ENCODE results near the gene KRTAP4-11. TPM values are rescaled to one million over a fixed set of nuclear protein-coding genes. Genes with fewer than 3 reads are reported as not detected.
"Not testable (repeated sequence)": the region's sequence is repeated elsewhere in the genome, so short reads cannot be mapped to it uniquely, and the experiment has no call there.

KRTAP4-11 gene
- total RNA-seq, 1 experiment from 2014 or later = not detected

GRCh38 chr17:41148971-41149651, 30.9 kb upstream of the KRTAP4-11 start:
- not testable (repeated sequence) for DNase-seq (ENCODE audit: low read depth, low spot score)

GRCh38 chr17:41147531-41148204, 29.5 kb upstream of the KRTAP4-11 start:
- ChIA-PET CTCF (no interaction called here), POLR2A (no interaction called here)
- in situ Hi-C loops (cut with HindIII; ENCODE audit: low pct_unique_long_range_greater_than_20kb, low sequenced_read_pairs) = no loop called here
- intact Hi-C loops (cut with micrococcal nuclease; ENCODE audit: unreplicated experiment) = no loop called here
- H3K36me3 ChIP-seq (ENCODE audit: control insufficient read depth, insufficient read depth, low read length) = no peaks in the 10 kb centered on the region
- DNase-seq (ENCODE audit: low read depth, low spot score) (no peak), ATAC-seq (no peak)
- no TSS peak for BruUV-seq (replicated peaks)
- H3K4me3 ChIP-seq (ENCODE audit: low read depth in 2 of 2, low read length in 2 of 2) = no peak overlapping the region
- H3K9me3 ChIP-seq (ENCODE audit: control insufficient read depth, insufficient read depth, low read depth, low read length) = no peaks in the 10 kb centered on the region
- H3K4me1 ChIP-seq (ENCODE audit: control insufficient read depth, insufficient read depth, low read length) = no peaks in the 10 kb centered on the region
- no peak overlapping the region for H3K27ac ChIP-seq (ENCODE audit: low read length)
- H3K27me3 ChIP-seq (ENCODE audit: control insufficient read depth, insufficient read depth, low read length) = no peaks in the 10 kb centered on the region
- no peak for TF ChIP-seq SIN3A (IDR thresholded peaks at IDR 0.05; ENCODE audit: borderline replicate concordance, insufficient read depth, low read depth, low read length)
- no peak for TF ChIP-seq POLR2AphosphoS5 (IDR thresholded peaks at IDR 0.05; ENCODE audit: low read depth, low read length)
- TF ChIP-seq, protein P1, sequence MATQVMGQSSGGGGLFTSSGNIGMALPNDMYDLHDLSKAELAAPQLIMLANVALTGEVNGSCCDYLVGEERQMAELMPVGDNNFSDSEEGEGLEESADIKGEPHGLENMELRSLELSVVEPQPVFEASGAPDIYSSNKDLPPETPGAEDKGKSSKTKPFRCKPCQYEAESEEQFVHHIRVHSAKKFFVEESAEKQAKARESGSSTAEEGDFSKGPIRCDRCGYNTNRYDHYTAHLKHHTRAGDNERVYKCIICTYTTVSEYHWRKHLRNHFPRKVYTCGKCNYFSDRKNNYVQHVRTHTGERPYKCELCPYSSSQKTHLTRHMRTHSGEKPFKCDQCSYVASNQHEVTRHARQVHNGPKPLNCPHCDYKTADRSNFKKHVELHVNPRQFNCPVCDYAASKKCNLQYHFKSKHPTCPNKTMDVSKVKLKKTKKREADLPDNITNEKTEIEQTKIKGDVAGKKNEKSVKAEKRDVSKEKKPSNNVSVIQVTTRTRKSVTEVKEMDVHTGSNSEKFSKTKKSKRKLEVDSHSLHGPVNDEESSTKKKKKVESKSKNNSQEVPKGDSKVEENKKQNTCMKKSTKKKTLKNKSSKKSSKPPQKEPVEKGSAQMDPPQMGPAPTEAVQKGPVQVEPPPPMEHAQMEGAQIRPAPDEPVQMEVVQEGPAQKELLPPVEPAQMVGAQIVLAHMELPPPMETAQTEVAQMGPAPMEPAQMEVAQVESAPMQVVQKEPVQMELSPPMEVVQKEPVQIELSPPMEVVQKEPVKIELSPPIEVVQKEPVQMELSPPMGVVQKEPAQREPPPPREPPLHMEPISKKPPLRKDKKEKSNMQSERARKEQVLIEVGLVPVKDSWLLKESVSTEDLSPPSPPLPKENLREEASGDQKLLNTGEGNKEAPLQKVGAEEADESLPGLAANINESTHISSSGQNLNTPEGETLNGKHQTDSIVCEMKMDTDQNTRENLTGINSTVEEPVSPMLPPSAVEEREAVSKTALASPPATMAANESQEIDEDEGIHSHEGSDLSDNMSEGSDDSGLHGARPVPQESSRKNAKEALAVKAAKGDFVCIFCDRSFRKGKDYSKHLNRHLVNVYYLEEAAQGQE (IDR thresholded peaks at IDR 0.05; ENCODE audit: insufficient read depth in 1 of 2, low read depth in 2 of 2, low read length in 1 of 2) = no peak
- no peak for TF ChIP-seq TCF7L2 (IDR thresholded peaks at IDR 0.05; ENCODE audit: low read depth, low read length)
- TF ChIP-seq, protein P2, sequence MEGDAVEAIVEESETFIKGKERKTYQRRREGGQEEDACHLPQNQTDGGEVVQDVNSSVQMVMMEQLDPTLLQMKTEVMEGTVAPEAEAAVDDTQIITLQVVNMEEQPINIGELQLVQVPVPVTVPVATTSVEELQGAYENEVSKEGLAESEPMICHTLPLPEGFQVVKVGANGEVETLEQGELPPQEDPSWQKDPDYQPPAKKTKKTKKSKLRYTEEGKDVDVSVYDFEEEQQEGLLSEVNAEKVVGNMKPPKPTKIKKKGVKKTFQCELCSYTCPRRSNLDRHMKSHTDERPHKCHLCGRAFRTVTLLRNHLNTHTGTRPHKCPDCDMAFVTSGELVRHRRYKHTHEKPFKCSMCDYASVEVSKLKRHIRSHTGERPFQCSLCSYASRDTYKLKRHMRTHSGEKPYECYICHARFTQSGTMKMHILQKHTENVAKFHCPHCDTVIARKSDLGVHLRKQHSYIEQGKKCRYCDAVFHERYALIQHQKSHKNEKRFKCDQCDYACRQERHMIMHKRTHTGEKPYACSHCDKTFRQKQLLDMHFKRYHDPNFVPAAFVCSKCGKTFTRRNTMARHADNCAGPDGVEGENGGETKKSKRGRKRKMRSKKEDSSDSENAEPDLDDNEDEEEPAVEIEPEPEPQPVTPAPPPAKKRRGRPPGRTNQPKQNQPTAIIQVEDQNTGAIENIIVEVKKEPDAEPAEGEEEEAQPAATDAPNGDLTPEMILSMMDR (IDR thresholded peaks at IDR 0.05) = no peak

More at GRCh38 chr17:41148971-41149651, 30.9 kb upstream of the KRTAP4-11 start:
- in situ Hi-C loops (cut with HindIII; ENCODE audit: low pct_unique_long_range_greater_than_20kb, low sequenced_read_pairs); H3K4me3 ChIP-seq (ENCODE audit: low read depth in 2 of 2, low read length in 2 of 2); H3K36me3 ChIP-seq (ENCODE audit: control insufficient read depth, insufficient read depth, low read length); H3K27ac ChIP-seq (ENCODE audit: low read length); intact Hi-C loops (cut with micrococcal nuclease; ENCODE audit: unreplicated experiment); ATAC-seq; BruUV-seq (replicated peaks); H3K9me3 ChIP-seq (ENCODE audit: control insufficient read depth, insufficient read depth, low read depth, low read length); H3K27me3 ChIP-seq (ENCODE audit: control insufficient read depth, insufficient read depth, low read length); H3K4me1 ChIP-seq (ENCODE audit: control insufficient read depth, insufficient read depth, low read length): not testable (repeated sequence)
- ChIA-PET CTCF (interaction anchor here (0.5 kb wide), 1 partner anchor 703 kb away, joined by 4 read pairs; no protein-coding TSS in a partner anchor), POLR2A (interaction anchor here (0.6 kb wide), 1 partner anchor 110 kb away, joined by 3 read pairs; no protein-coding TSS in a partner anchor)

DNA sequence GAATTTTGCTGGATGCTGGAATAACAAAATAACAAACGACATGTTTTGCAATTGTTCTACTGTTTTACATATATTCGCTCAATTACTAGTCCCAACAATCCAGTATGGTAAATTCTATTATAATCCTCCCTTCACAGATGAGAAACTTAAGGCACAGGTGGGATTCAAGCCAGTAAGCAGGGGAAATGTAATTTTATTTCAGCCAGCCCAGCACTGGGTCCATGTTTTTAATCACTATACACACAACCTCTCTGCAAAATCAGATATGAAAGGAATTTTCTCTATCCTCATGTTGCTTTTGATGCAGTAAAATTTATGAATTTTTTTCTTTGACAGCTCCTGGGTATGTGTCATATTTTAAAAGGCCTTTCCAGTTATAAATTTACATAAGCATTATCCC, 27.1 kb upstream of the KRTAP4-11 start:
- no peaks in the 10 kb centered on the region for H3K27me3 ChIP-seq (ENCODE audit: control insufficient read depth, insufficient read depth, low read length)
- ChIA-PET POLR2A (no interaction called here), CTCF (no interaction called here)
- no peaks in the 10 kb centered on the region for H3K36me3 ChIP-seq (ENCODE audit: control insufficient read depth, insufficient read depth, low read length)
- H3K27ac ChIP-seq (ENCODE audit: low read length) = no peak overlapping the region
- ATAC-seq (no peak), DNase-seq (ENCODE audit: low read depth, low spot score) (no peak)
- in situ Hi-C loops (cut with HindIII; ENCODE audit: low pct_unique_long_range_greater_than_20kb, low sequenced_read_pairs) (no loop called here), intact Hi-C loops (cut with micrococcal nuclease; ENCODE audit: unreplicated experiment) (no loop called here)
- TF ChIP-seq POLR2AphosphoS5 (IDR thresholded peaks at IDR 0.05; ENCODE audit: low read depth, low read length) (no peak), TCF7L2 (IDR thresholded peaks at IDR 0.05; ENCODE audit: low read depth, low read length) (no peak), SIN3A (IDR thresholded peaks at IDR 0.05; ENCODE audit: borderline replicate concordance, insufficient read depth, low read depth, low read length) (no peak)
- TF ChIP-seq, protein P1 (IDR thresholded peaks at IDR 0.05; ENCODE audit: insufficient read depth in 1 of 2, low read depth in 2 of 2, low read length in 1 of 2) = no peak
- TF ChIP-seq, protein P2 (IDR thresholded peaks at IDR 0.05) = no peak
- no peak overlapping the region for H3K4me3 ChIP-seq (ENCODE audit: low read depth in 2 of 2, low read length in 2 of 2)
- BruUV-seq (replicated peaks) = no TSS peak
- no peaks in the 10 kb centered on the region for H3K9me3 ChIP-seq (ENCODE audit: control insufficient read depth, insufficient read depth, low read depth, low read length)
- H3K4me1 ChIP-seq (ENCODE audit: control insufficient read depth, insufficient read depth, low read length) = no peaks in the 10 kb centered on the region

All from Panc1 (cell line).